ENCODE results near the gene PEX3.
"Not testable (repeated sequence)": the region's sequence is repeated elsewhere in the genome, so short reads cannot be mapped to it uniquely, and the experiment has no call there.

Gene PEX3

DNA sequence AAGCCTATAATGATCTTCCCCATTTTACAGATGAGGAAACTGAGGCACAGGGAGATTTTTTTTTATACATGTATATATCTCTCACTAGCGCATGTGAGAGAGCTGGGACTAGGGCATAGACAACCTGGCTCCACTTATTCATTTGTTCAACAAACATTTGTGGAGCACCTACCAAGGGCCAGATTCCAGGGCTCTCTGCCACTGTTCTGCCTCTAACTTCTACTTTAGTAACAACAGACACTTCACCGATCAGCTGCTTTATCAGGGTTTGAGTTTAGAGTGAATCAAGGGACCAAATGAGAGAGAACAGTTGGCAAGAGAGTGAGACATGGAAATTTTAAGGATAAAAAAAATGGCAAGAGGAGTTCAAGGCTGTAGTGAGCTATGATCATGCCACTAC lies 7.5 kb upstream of the PEX3 start:
- Histone ChIP-seq H3F3A (ENCODE audit: insufficient read depth, low read length) (no peaks in the 10 kb centered on the region), H3K9me2 (ENCODE audit: low read depth, low read length) (no peaks in the 10 kb centered on the region), H3K9ac (ENCODE audit: low read length) (no peak overlapping the region), H3K27ac (ENCODE audit: low read depth, low read length, poor library complexity, severe bottlenecking) (no peak overlapping the region), H3K4me2 (ENCODE audit: low read length) (no peak overlapping the region), H3K36me3 (ENCODE audit: insufficient read depth, low read length) (peaks cover 42% of the 10 kb centered on the region), H4K20me1 (ENCODE audit: insufficient read depth, low read length) (no peaks in the 10 kb centered on the region), H3K9me3 (ENCODE audit: low read length) (no peaks in the 10 kb centered on the region), H3K27me3 (ENCODE audit: insufficient read depth, low read length) (no peaks in the 10 kb centered on the region), H3K4me1 (ENCODE audit: insufficient read depth, low read length, severe bottlenecking) (no peaks in the 10 kb centered on the region), H2AFZ (ENCODE audit: low read length) (no peak overlapping the region), H3K4me3 (ENCODE audit: low read depth, low read length, poor library complexity, severe bottlenecking) (no peak overlapping the region), H3K79me2 (ENCODE audit: insufficient read depth, low read length) (peaks cover 9% of the 10 kb centered on the region; the same call in 1 of the 2 replicates)
- TF ChIP-seq, protein P1, sequence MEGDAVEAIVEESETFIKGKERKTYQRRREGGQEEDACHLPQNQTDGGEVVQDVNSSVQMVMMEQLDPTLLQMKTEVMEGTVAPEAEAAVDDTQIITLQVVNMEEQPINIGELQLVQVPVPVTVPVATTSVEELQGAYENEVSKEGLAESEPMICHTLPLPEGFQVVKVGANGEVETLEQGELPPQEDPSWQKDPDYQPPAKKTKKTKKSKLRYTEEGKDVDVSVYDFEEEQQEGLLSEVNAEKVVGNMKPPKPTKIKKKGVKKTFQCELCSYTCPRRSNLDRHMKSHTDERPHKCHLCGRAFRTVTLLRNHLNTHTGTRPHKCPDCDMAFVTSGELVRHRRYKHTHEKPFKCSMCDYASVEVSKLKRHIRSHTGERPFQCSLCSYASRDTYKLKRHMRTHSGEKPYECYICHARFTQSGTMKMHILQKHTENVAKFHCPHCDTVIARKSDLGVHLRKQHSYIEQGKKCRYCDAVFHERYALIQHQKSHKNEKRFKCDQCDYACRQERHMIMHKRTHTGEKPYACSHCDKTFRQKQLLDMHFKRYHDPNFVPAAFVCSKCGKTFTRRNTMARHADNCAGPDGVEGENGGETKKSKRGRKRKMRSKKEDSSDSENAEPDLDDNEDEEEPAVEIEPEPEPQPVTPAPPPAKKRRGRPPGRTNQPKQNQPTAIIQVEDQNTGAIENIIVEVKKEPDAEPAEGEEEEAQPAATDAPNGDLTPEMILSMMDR (IDR thresholded peaks at IDR 0.05; ENCODE audit: low read length) = no peak
- no peak for TF ChIP-seq EZH2 (IDR thresholded peaks at IDR 0.05; ENCODE audit: borderline replicate concordance, low read length)

GRCh38 chr6:143447865-143448264 lies 2.7 kb upstream of the PEX3 start:
- not testable (repeated sequence) for H2AFZ ChIP-seq (ENCODE audit: low read length); H3K9me2 ChIP-seq (ENCODE audit: low read depth, low read length); H3K9me3 ChIP-seq (ENCODE audit: low read length); H3F3A ChIP-seq (ENCODE audit: insufficient read depth, low read length); H4K20me1 ChIP-seq (ENCODE audit: insufficient read depth, low read length); H3K4me3 ChIP-seq (ENCODE audit: low read depth, low read length, poor library complexity, severe bottlenecking); H3K4me2 ChIP-seq (ENCODE audit: low read length); H3K27me3 ChIP-seq (ENCODE audit: insufficient read depth, low read length); H3K27ac ChIP-seq (ENCODE audit: low read depth, low read length, poor library complexity, severe bottlenecking); H3K9ac ChIP-seq (ENCODE audit: low read length)
- Histone ChIP-seq H3K36me3 (ENCODE audit: insufficient read depth, low read length) (peaks cover 12% of the 10 kb centered on the region; the same call in 1 of the 2 replicates), H3K4me1 (ENCODE audit: insufficient read depth, low read length, severe bottlenecking) (peaks cover 26% of the 10 kb centered on the region), H3K79me2 (ENCODE audit: insufficient read depth, low read length) (peaks cover 45% of the 10 kb centered on the region)

GRCh38 chr6:143449082-143449713 lies 1.4 kb upstream of the PEX3 start:
- Histone ChIP-seq H3K36me3 (ENCODE audit: insufficient read depth, low read length) (peaks cover 7% of the 10 kb centered on the region; the same call in 1 of the 2 replicates), H2AFZ (ENCODE audit: low read length) (peak overlapping the region; percentile 68; the same call in 1 of the 2 replicates), H4K20me1 (ENCODE audit: insufficient read depth, low read length) (no peaks in the 10 kb centered on the region), H3K9me3 (ENCODE audit: low read length) (no peaks in the 10 kb centered on the region), H3K9me2 (ENCODE audit: low read depth, low read length) (no peaks in the 10 kb centered on the region), H3K27me3 (ENCODE audit: insufficient read depth, low read length) (no peaks in the 10 kb centered on the region), H3F3A (ENCODE audit: insufficient read depth, low read length) (no peaks in the 10 kb centered on the region), H3K27ac (ENCODE audit: low read depth, low read length, poor library complexity, severe bottlenecking) (peak overlapping the region; percentile 83), H3K4me2 (ENCODE audit: low read length) (peak overlapping the region; percentile 78), H3K4me3 (ENCODE audit: low read depth, low read length, poor library complexity, severe bottlenecking) (peak overlapping the region; percentile 80), H3K79me2 (ENCODE audit: insufficient read depth, low read length) (peaks cover 45% of the 10 kb centered on the region), H3K9ac (ENCODE audit: low read length) (peak overlapping the region; percentile 96), H3K4me1 (ENCODE audit: insufficient read depth, low read length, severe bottlenecking) (peaks cover 31% of the 10 kb centered on the region)
- TF ChIP-seq, protein P1 (IDR thresholded peaks at IDR 0.05; ENCODE audit: low read length) = no peak
- no peak for TF ChIP-seq EZH2 (IDR thresholded peaks at IDR 0.05; ENCODE audit: borderline replicate concordance, low read length)

Data from OCI-LY1 (cell line).